Measurements from ENCODE around the gene FOXP1.
A peak's percentile ranks its signal among the peaks of the same experiment; 100 is the strongest.

Gene FOXP1

DNA sequence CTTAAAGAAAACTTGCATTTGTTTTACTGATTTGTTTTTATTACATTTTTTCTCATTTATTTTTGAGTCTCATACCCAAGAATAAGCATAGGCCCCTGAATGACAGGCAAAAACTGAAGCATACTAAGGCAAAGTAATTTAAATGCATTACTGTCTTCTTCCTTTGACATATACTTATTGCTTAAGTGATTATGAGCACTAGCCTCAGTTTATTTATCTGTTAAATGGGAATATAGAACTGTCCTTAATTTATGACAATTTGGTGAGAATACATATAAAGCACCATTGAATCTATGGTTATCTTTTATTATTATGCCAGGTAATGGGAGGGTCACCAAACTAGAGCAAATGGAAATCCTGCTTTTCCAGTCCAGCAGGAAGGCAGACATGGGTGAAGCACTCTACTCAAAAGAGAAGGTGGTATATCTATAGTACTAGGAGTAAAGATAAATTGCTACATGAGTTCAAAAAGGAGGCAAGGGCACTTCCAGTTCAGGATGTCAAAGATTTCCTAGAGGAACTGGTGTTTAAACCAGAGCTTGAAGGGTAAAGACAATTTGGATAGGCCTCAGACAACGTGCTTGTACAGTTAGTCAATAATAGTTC is 435.0 kb downstream of the FOXP1 start:
- DNase-seq (ENCODE audit: low read depth), result no peak

- no peak for DNase-seq (ENCODE audit: low read depth)
These were observed 436.9 kb downstream of the FOXP1 start for GRCh38 chr3:71146673-71147072.

- DNase-seq (ENCODE audit: low read depth), result no peak
These were observed 437.6 kb downstream of the FOXP1 start for GRCh38 chr3:71145954-71146353.

GRCh38 chr3:71144525-71145253 is 438.8 kb downstream of the FOXP1 start:
- no peak for DNase-seq (ENCODE audit: low read depth)

DNA sequence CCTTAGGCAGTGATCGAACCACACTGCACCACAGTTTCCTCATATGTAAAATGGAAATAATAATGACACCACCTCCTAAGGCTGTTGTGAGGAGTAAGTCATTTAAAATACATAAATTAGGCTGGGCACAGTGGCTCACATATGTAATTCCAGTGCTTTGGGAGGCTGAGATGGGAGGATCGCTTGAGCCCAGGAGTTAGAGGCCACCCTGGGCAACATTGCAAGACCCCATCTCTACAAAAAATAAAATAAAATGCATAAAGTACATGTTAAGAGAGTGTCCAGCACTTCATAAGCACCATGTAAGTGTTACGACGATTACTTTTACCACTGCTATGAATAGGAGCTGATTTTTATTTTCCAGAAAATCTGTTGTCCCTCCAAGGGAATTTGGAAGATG is 440.0 kb downstream of the FOXP1 start:
- no peak for DNase-seq (ENCODE audit: low read depth)

GRCh38 chr3:71142441-71143161 is 440.9 kb downstream of the FOXP1 start:
- peak; percentile 33 for DNase-seq (ENCODE audit: low read depth)

DNA sequence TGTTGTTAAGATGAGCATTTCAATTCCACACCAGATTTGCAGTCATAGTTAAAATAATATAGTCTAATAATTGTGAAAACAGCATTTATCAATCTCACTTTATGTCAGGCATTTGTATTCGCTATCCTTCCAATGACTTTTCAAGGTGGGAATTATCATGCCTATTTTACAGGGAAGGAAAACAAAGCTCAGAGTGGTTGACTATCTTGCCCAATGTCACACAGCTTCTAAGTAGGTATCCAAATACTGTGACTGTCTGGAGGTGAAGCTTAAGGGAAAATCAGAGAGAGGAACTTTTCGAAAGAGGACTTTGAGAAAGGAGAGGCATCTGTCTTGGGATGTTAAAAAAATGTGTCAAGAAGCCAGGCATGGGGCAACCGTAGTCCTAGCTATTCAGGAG is 443.1 kb downstream of the FOXP1 start:
- no peak for DNase-seq (ENCODE audit: low read depth)

GRCh38 chr3:71139496-71139895 is 444.0 kb downstream of the FOXP1 start:
- no peak for DNase-seq (ENCODE audit: low read depth)

- DNase-seq (ENCODE audit: low read depth), result no peak
These were observed 445.1 kb downstream of the FOXP1 start for GRCh38 chr3:71138410-71138809.

DNA sequence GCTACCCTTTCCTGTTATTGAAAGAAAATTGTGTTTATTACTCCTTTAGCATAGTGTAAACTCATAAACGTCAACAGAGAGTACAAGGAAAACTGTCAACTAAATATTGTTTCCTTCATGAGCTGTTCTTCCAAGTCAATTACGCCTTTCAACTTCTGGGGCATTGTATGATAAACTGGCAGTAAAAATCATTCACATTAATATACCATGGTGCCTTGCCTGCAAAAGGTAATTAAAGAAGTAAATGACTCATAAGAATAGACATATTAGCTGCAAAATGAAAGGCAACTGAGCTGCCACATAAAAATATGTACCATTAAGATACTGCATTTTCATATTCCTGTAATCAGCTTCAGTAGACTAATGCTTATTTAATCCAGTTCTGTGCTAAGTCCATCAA is 447.3 kb downstream of the FOXP1 start:
- no peak for DNase-seq (ENCODE audit: low read depth)

GRCh38 chr3:71135373-71136088 is 448.0 kb downstream of the FOXP1 start:
- DNase-seq (ENCODE audit: low read depth), result no peak

DNA sequence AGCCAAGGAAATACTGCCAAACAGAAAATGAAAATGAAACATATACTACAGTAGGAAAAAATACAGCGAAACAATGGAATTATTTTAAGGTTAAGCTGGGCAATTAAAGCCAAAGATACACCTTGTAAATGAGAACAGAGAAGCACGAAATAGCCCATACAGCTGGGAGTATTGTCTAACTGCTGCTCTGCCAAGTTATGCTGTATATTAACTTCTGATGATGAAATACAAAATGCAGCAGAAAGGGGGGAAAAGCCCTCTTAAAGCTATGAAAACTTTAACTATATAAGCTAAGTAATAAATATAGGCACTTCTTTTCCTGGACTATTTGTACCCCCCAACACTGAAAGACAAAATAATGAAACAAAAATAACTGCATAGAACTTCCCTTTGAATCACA is 449.0 kb downstream of the FOXP1 start:
- DNase-seq (ENCODE audit: low read depth), result no peak

GRCh38 chr3:71133865-71134264 is 449.7 kb downstream of the FOXP1 start:
- no peak for DNase-seq (ENCODE audit: low read depth)

- DNase-seq (ENCODE audit: low read depth), result no peak
These were observed 450.4 kb downstream of the FOXP1 start for GRCh38 chr3:71132995-71133730.

DNA sequence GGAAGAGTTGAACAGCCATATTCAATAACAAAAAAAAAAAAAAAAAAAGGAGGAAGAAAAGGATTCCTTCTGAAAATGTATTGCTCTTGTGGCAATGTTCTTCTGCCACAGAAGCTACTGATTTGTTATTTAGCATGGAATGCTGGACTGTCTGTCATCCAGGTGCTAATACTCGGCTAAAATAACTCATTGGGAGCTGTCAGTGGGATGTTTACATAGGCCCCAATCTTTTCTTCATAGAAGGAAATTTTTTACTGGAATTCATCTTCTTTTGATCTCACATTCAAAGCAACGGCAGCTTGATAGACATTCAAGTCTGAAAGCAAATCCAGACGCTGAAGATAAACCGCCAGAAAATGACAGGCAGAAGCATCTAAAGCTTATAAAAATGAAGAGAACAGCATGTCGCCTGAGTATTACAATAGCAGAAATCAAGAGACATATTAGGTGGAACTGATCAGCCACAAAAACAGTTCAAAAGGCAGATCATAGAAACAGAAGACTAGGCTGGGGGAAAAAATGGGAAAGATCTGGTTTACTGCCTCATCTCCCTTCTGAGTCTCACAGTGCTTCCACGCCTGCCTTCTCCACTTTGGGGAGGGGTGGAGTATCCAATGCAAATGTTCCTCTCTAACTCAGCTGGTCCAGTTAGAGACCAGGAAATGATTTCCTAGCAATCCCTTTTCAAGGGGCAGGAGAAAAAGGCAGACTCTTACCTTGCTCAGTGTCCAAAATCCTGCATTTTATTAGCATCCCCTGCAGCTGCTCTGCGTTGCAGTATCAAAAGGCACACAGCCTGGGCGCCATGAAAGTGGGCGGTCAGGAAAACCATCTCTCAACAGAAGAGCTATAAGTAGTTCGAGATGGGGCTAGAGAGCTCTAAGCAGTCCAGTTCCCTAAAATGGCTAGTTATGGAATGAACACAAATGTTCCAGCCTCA is 451.9 kb downstream of the FOXP1 start:
- DNase-seq (ENCODE audit: low read depth), result no peak

DNA sequence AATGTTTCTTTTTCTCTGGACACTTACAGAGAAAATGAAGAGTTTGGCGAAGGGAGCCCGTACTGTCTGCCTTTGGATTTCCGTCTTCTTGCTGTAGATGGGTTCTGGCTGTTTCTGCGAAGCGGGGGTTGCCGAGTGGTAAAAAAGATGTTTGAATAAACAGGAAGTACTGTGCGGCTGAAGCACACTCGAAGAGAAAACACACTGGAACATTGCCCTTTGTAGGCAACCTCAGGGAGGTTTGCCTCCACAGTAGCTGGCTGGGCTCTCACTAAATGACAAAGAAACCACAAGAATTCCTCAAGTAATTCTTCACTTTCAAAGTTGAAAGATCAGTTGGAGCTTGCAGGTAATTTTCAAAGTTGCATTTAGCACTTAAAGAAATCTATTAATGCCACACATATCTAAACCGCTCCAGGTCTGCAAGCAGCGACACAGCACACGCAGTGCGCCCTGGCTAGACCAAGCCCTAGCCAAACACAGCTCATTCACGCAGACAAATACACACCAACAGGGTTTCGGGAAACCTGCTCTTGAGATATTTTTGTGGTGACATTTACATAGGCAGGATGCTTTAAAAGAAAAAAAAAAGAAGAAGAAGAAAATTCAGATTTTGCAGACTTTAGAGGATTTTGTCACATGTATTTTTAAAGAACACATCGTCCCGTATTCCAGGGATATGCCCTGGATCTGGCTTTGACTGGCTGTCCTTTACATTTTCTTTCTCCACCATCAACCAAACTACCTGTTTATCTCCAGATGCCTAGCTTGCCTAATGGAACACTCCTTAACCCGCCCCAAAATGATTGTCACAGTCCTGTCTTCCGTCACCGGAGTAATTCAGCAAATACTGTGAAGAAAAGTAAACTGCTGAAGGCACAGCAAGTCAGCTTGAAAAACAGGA is 452.8 kb downstream of the FOXP1 start:
- peak; percentile 86 for DNase-seq (ENCODE audit: low read depth)

DNA sequence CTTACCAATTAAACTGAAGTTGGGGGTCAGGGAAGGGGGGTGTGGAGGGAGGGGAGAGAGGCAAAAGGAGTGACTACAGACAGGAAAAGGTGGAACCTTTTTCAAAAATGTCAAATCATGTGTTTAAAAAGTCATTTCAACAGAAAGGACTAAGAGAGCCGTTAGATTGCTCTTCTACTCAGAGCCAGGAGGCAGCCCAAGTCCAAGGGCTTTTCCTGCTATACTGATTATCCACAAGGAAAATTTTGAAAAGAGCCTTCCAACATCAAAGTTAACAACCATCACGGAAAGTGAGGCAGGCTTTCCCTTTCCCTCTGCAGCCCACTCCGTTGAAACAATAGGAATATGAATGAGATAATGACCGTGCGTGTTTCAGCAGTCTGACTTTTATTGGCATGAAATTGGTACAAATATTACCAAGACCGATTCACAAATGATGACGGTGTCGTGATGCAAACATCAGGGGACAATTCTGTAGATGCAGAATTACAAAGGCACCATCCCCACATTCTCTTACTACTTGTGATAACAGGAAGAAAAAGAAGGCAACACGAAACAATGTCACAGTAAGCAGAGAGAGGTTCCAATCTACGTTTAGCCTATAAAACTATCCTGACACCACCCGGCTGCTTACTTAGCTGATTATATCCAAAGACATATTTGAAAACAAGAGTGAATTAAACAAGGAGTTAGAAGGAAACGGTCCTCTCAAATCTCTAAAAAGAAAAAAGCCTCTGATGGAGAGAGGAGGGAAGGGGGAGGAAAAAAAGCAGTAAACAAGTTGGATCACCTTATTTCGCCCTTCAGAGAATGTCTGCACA is 453.7 kb downstream of the FOXP1 start:
- peak; percentile 46 for DNase-seq (ENCODE audit: low read depth)

DNA sequence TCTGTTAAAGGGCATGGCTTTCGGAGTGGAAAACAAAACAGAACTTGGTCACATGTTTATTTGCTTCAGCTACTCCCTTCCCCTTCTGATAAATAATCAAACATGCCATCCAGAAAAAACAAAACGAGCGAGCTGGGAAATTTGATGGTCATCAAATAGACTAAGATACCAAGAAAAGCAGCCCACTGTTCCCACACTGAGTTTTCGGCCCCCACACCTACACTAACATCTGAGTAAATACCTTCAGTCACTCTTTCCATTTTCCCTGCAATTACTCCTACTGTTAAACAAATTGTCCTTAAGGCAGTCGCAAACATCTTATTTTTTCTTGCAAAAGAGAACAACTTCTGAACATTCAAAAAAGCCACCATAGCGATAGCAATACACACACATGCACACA is 454.6 kb downstream of the FOXP1 start:
- DNase-seq (ENCODE audit: low read depth), result no peak

- peak; percentile 39 for DNase-seq (ENCODE audit: low read depth)
These were observed 455.7 kb downstream of the FOXP1 start for GRCh38 chr3:71127844-71128243.
